GM19467 (cell line): ENCODE measurements around the gene PTGFRN.
"Not testable (repeated sequence)": the region's sequence is repeated elsewhere in the genome, so short reads cannot be mapped to it uniquely, and the experiment has no call there.

Experiments used
- ATAC-seq: cut with Tn5 transposase; IDR thresholded peaks from one replicate; pipeline ENCODE4 v1.9.1; 2021; ENCODE audit warnings: mild to moderate bottlenecking, moderate library complexity; ENCODE audit not compliant: unreplicated experiment

PTGFRN gene

GRCh38 chr1:116915086-116915661, 5.5 kb downstream of the PTGFRN start:
- ATAC-seq: no peak

GRCh38 chr1:116916002-116916401, 6.3 kb downstream of the PTGFRN start:
- ATAC-seq: no peak

GRCh38 chr1:116916533-116917445, 7.1 kb downstream of the PTGFRN start:
- ATAC-seq: no peak

GRCh38 chr1:116918714-116919357, 9.1 kb downstream of the PTGFRN start:
- no peak for ATAC-seq

- ATAC-seq: no peak
Measured at GRCh38 chr1:116919802-116920201, 10.1 kb downstream of the PTGFRN start.

GRCh38 chr1:116920211-116920610, 10.5 kb downstream of the PTGFRN start:
- no peak for ATAC-seq

GRCh38 chr1:116921301-116921885, 11.7 kb downstream of the PTGFRN start:
- ATAC-seq: no peak

GRCh38 chr1:116921937-116922336, 12.2 kb downstream of the PTGFRN start:
- ATAC-seq: no peak

- ATAC-seq: no peak
Measured at GRCh38 chr1:116923421-116923820, 13.7 kb downstream of the PTGFRN start.

GRCh38 chr1:116927049-116927798, 17.5 kb downstream of the PTGFRN start:
- ATAC-seq: no peak

- ATAC-seq: no peak
Measured at GRCh38 chr1:116929961-116930592, 20.4 kb downstream of the PTGFRN start.

- ATAC-seq: no peak
Measured at GRCh38 chr1:116931016-116931918, 21.6 kb downstream of the PTGFRN start.

- ATAC-seq: no peak
Measured at GRCh38 chr1:116933606-116934515, 24.1 kb downstream of the PTGFRN start.

- ATAC-seq: no peak
Measured at GRCh38 chr1:116934586-116935207, 25.0 kb downstream of the PTGFRN start.

GRCh38 chr1:116938216-116938615, 28.5 kb downstream of the PTGFRN start:
- ATAC-seq: no peak

GRCh38 chr1:116939780-116940543, 30.2 kb downstream of the PTGFRN start:
- not testable (repeated sequence) for ATAC-seq
